Nephron (organoid): ENCODE results near the gene ULK4.

Experiments used
- H3K27ac Mint-ChIP-seq, 3 experiments: 2 replicates each; pipeline ENCODE4 v1.8.0; 2020; ENCODE audit warnings: mixed read lengths in 3 of 3, mild to moderate bottlenecking in 2 of 3, moderate library complexity in 1 of 3
- H3K27me3 Mint-ChIP-seq: 2 replicates; pipeline ENCODE4 v1.8.0; 2021; ENCODE audit warnings: low read depth, mild to moderate bottlenecking, moderate library complexity, mixed read lengths
- H3K36me3 Mint-ChIP-seq: 2 replicates; pipeline ENCODE4 v1.8.0; 2020; ENCODE audit warnings: low read depth, mixed read lengths
- H3K4me1 Mint-ChIP-seq: 2 replicates; pipeline ENCODE4 v1.8.0; 2020; ENCODE audit warnings: mixed read lengths
- H3K4me3 Mint-ChIP-seq, 3 experiments: 2 replicates each; pipeline ENCODE4 v1.8.0; 2020; ENCODE audit warnings: mild to moderate bottlenecking in 3 of 3, mixed read lengths in 3 of 3, moderate library complexity in 2 of 3
- H3K9me3 Mint-ChIP-seq: 2 replicates; pipeline ENCODE4 v1.8.0; 2020; ENCODE audit warnings: mixed read lengths
- TF ChIP-seq, protein P1 (sequence below), 3 experiments: fragments of 200-600 bp; sonication (generic); IDR thresholded peaks; one replicate each; pipeline ENCODE4 v1.5.0; 2021; ENCODE audit warnings: antibody characterized with exemption in 3 of 3; ENCODE audit not compliant: unreplicated experiment in 3 of 3

The ULK4 gene

DNA sequence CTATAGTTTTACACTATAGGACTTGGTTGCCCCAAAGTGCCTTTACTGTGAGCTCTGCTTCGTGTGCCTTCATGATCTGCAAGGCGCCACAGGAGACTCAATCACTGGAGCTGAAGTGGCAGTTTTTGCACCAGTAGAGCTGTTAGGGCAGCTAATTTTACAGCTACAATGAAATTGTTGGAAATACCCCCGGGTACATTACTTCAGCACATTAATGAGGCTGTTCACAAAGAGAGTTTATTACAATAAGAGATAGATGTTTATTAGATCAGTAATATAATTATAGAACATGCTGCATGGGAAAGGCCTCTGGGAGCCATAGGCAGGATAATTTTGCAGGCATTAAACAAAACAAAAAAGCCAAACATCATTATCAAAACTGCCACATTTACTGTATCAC lies 531.5 kb downstream of the ULK4 start:
- Mint-ChIP-seq H3K9me3 (peaks cover 28% of the 10 kb centered on the region), H3K4me1 (no peaks in the 10 kb centered on the region), H3K27ac (no peak overlapping the region), H3K4me3 (no peak overlapping the region), H3K27me3 (no peaks in the 10 kb centered on the region), H3K36me3 (no peaks in the 10 kb centered on the region)
- TF ChIP-seq, protein P1, sequence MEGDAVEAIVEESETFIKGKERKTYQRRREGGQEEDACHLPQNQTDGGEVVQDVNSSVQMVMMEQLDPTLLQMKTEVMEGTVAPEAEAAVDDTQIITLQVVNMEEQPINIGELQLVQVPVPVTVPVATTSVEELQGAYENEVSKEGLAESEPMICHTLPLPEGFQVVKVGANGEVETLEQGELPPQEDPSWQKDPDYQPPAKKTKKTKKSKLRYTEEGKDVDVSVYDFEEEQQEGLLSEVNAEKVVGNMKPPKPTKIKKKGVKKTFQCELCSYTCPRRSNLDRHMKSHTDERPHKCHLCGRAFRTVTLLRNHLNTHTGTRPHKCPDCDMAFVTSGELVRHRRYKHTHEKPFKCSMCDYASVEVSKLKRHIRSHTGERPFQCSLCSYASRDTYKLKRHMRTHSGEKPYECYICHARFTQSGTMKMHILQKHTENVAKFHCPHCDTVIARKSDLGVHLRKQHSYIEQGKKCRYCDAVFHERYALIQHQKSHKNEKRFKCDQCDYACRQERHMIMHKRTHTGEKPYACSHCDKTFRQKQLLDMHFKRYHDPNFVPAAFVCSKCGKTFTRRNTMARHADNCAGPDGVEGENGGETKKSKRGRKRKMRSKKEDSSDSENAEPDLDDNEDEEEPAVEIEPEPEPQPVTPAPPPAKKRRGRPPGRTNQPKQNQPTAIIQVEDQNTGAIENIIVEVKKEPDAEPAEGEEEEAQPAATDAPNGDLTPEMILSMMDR (IDR thresholded peaks at IDR 0.05; ENCODE audit: unreplicated experiment in 3 of 3): no peak

DNA sequence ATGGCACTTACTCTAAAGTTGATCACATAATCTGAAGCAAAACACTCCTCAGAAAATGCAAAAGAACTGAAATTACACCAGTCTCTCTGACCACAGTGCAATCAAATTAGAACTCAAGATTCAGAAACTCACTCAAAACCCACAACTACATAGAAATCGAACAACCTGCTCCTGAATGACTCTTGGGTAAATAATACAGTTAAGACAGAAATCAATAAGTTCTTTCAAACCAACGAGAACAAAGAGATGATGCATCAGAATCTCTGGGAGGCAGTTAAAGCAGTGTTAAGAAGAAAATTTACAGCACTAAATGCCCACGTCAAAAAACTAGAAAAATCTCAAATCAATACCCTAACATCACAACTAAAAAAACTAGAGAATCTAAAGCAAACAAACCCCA lies 535.4 kb downstream of the ULK4 start:
- Mint-ChIP-seq H3K27me3 (no peaks in the 10 kb centered on the region), H3K27ac (no peak overlapping the region), H3K9me3 (peaks cover 28% of the 10 kb centered on the region), H3K4me1 (no peaks in the 10 kb centered on the region), H3K4me3 (no peak overlapping the region), H3K36me3 (no peaks in the 10 kb centered on the region)
- TF ChIP-seq, protein P1 (IDR thresholded peaks at IDR 0.05; ENCODE audit: unreplicated experiment in 3 of 3): no peak

DNA sequence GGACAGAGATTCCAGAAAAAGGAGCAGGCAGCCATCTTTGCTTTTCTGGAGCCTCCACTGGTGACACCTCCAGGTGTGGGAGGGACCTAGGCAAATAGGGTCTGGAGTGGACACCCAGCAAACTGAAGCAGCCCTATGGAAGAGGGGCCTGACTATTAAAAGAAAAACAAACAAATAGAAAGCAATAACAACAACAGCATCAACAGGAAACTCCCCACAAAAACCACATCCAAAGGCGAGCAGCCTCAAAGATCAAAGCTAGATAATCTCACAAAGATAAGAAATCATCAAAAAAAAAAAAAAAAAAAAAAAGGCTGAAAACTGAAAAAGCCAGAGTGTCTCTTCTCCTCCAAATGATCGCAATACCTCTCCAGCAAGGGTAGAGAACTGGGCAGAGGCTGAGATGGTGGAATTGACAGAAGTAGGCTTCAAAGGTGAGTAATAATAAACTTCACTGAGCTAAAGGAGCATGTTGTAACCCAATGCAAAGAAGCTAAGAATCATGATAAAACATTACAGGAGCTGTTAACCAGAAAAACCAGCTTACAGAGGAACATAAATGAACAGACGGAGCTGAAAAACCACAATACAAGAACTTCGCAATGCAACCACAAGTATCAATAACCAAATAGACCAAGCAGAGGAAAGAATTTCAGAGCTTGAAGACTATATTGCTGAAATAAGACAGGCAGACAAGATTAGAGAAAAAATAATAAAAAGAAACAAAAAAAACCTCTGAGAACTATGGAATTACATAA lies 537.2 kb downstream of the ULK4 start:
- H3K27me3 Mint-ChIP-seq: no peaks in the 10 kb centered on the region
- H3K4me1 Mint-ChIP-seq: no peaks in the 10 kb centered on the region
- no peaks in the 10 kb centered on the region for H3K36me3 Mint-ChIP-seq
- TF ChIP-seq, protein P1 (IDR thresholded peaks at IDR 0.05; ENCODE audit: unreplicated experiment in 3 of 3): no peak
- H3K27ac Mint-ChIP-seq: no peak overlapping the region
- H3K4me3 Mint-ChIP-seq: no peak overlapping the region
- peaks cover 28% of the 10 kb centered on the region for H3K9me3 Mint-ChIP-seq

DNA sequence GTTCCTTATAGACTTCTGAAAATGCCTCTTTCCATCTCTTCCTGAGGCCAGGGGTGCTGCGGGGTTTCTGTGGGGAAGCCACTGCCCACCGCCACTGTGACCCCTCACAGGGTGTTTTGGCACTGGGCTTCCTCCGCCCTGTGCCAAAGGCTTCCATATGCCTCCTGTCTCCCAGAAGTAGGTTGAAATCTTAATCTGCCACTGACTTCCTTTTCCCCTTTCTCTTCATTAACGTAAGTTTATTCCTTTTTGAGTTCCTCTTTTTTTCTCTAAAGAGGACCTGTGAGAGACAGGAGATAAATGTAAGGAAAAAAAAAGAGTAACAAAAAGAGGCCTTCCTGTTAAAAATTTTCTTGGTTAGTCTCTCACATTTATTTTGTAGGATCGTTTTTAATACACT lies 542.1 kb downstream of the ULK4 start:
- Mint-ChIP-seq H3K9me3 (peaks cover under 1% of the 10 kb centered on the region), H3K27me3 (no peaks in the 10 kb centered on the region), H3K36me3 (no peaks in the 10 kb centered on the region), H3K27ac (no peak overlapping the region), H3K4me1 (no peaks in the 10 kb centered on the region), H3K4me3 (no peak overlapping the region)
- TF ChIP-seq, protein P1 (IDR thresholded peaks at IDR 0.05; ENCODE audit: unreplicated experiment in 3 of 3): no peak

DNA sequence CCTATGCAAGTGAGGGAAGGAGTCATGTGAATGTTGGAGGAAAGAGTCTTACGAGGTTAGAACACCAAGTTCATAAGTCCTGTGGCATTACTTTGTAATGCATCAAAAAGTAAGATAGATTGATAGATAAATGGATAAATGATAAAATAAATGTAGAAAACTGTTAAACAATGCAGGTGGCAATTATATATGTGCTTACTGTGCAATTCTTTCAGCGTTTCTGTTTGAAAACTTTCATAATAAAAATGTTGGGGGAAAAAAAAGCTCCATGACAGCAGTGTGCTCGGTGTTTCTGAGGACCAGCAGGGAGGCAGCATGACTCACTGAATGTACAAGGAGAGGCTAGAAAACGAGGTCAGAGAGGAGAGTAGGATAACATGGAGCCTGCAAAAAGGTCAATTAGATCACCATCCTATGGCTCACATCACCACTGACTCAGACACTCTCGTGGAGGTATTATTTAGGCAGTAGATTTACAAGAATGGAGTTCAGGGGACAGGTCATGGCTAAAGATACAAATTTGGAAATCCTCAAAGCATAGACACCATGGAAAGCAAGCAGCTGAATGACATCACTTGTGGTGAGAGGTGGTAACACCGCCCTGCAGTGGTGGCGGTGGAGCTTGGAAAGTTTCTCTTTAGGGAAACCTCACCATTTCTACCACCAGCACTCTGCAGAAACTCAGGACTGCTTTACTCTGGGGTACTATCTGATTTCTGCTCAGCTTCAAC lies 542.8 kb downstream of the ULK4 start:
- Mint-ChIP-seq H3K9me3 (no peaks in the 10 kb centered on the region), H3K36me3 (no peaks in the 10 kb centered on the region), H3K27ac (no peak overlapping the region), H3K4me1 (no peaks in the 10 kb centered on the region), H3K27me3 (no peaks in the 10 kb centered on the region), H3K4me3 (no peak overlapping the region)
- TF ChIP-seq, protein P1 (IDR thresholded peaks at IDR 0.05; ENCODE audit: unreplicated experiment in 3 of 3): no peak
